CD4-positive, alpha-beta T cell treated with Interleukin-15 for 1 hour (primary cell): ENCODE data around the gene MYL3.
"Not testable (repeated sequence)": the region's sequence is repeated elsewhere in the genome, so short reads cannot be mapped to it uniquely, and the experiment has no call there.

ENCODE experiments used
- DNase-seq: peaks from one replicate; pipeline ENCODE4 v3.0.0-alpha.2; 2020

The MYL3 gene

DNA sequence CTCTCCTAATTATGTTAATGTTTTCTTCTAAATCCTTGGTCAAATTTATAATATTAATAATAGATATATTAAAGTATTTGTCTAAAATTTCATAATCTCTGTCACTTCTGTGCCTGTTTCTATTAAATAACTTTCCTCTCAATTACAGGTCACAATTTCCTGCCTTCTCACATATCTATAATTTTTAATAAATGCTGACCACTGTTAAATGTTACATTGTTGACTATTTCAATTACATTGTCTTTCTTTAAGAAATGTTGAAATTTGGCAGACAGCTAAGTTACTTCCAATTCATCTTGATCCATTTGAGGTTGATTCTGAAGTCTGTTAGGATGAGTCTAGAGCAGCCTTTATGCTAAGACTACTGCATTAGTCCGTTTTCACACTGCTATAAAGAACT is 41.7 kb downstream of the MYL3 start:
- DNase-seq, result no peak

DNA sequence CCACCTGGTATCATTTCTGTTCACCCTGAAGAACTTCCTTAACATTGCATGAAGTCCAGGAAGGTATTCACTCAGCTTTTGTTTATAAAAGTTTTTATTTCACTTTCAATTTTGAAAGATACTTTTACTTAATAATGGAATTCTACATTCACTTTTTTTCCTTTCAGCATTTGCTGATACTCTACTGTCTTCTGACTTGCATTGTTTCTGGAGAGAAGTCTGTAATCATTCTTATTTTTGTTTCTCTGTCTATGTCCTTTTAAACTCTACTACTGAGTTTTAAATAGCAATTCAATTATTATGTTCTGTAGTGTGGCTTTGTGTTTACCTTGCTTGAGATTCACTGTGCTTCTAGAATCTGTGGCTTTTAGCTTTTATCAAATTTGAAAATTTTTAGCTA is 42.4 kb downstream of the MYL3 start:
- no peak for DNase-seq

- DNase-seq, result peak; percentile 69
Observed at GRCh38 chr3:46812237-46812791, 50.9 kb downstream of the MYL3 start.

DNA sequence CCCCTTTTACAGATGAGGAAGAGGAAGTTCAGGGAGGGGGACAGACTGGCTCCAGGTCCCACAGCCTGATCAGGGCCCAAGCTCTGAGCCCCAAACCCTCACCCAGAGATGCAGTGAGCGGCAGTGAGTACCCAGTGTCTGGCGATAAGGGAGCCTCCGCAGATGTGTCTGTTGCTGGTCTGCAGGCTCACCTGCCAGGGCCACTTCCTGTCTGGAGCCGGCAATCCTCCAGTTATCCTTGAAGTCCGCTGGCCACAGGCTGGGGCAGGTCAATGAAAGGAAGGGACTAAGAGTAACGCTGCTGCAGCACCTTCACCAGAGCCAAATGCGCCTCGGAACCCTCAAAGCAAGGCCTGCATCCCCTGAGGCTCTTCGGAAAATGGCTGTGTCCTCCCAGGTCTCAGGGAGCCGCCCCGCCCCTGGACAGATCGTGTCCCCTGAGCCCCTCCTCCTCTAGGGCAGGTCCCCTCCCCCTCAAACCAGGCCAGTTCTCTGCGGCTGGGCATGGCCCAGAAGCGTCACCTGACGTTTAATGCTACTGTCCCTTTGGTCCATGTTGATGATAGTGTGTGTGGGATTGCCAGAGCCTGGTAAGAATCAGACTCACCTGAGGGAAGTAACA is 51.5 kb downstream of the MYL3 start:
- no peak for DNase-seq

DNA sequence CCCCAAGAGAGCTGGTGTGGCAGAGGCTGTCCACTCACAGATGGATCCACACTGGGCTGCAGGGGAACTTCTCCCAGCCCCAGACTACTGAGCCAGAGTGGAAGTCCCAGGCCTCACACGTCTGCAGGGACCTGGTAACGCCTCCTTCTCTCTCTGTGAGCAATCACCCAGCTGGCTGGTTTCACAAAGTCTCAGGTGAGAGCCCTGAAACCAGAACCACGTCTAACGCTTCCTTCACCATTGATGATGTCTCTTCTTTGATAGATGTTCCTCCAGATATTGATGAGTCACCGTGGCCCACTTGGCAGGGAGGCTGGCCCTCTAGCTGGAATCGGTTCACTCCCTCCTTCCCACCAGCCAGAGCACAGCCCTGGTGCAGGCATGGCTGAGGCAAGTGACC is 54.5 kb downstream of the MYL3 start:
- DNase-seq, result not testable (repeated sequence)
